C4-2B (cell line): ENCODE measurements around the gene MPC1L.

Experiments used
- H3K27ac ChIP-seq: fragments of 450-650 bp; 2 replicates; pipeline ENCODE4 v1.5.1; 2017
- ZFX ChIP-seq: fragments of 450-650 bp; IDR thresholded peaks from 2 replicates; pipeline ENCODE4 v1.6.1; 2017
- TF ChIP-seq, protein P1 (sequence below): fragments of 450-650 bp; conservative IDR thresholded peaks from 2 replicates; pipeline ENCODE4 v1.5.1; 2017; ENCODE audit warnings: mild to moderate bottlenecking

The MPC1L gene

DNA sequence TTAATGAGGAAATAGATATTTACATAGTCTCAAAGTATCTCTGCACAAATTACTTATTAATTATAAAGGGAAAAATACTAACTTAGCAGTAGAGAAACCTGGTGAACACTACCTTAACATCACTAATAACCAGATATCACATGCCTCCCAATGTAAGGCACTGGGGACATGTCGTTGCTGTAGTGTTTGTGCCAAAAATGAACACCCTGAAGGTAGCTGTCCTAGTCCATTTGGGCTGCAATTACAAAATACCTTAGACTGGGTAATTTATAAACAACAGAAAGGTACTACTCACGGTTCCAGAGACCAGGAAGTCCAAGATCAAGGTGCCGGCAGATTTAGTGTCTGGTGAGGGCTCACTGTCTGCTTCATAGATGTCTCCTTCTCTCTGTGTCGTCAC, 10.7 kb upstream of the MPC1L start:
- TF ChIP-seq, protein P1, sequence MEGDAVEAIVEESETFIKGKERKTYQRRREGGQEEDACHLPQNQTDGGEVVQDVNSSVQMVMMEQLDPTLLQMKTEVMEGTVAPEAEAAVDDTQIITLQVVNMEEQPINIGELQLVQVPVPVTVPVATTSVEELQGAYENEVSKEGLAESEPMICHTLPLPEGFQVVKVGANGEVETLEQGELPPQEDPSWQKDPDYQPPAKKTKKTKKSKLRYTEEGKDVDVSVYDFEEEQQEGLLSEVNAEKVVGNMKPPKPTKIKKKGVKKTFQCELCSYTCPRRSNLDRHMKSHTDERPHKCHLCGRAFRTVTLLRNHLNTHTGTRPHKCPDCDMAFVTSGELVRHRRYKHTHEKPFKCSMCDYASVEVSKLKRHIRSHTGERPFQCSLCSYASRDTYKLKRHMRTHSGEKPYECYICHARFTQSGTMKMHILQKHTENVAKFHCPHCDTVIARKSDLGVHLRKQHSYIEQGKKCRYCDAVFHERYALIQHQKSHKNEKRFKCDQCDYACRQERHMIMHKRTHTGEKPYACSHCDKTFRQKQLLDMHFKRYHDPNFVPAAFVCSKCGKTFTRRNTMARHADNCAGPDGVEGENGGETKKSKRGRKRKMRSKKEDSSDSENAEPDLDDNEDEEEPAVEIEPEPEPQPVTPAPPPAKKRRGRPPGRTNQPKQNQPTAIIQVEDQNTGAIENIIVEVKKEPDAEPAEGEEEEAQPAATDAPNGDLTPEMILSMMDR = no peak
- TF ChIP-seq ZFX = no peak

DNA sequence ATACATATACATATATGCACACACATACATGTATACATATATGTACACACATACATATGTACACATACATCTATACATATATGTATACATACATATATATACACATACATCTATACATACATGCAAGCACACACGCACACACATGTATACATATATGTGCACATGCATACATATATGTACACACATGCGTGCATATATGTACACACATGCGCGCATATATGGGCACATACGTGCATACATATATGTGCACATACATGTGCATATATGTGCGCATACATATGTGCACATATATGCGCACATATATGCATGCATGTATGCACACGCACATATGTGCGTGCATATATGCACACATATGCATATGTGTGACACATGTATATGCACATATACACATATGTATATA, 7.3 kb upstream of the MPC1L start:
- H3K27ac ChIP-seq = no peak overlapping the region
- no peak for TF ChIP-seq ZFX
- TF ChIP-seq, protein P1 = no peak

More for the DNA sequence above, 10.7 kb upstream of the MPC1L start:
- no peak overlapping the region for H3K27ac ChIP-seq

DNA sequence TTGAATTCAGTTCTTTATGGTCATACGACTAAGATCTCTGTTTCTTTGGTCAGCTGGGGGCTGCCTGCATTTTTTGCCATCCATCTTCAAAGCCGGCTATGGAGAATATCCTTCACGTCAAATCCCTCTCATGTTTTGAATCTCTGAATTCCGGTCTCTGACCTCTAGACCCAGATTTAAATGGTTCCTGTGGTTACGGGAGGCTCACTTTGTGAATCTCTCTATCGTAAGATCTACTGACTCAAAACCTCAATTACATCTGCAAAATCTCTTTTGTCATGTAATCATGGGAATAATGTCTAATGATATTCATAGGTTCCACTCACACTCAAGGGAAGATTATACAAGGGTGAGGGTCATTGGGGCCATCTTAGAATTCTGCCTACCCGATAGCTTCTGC, 5.7 kb upstream of the MPC1L start:
- TF ChIP-seq, protein P1 = no peak
- no peak for TF ChIP-seq ZFX
- no peak overlapping the region for H3K27ac ChIP-seq

DNA sequence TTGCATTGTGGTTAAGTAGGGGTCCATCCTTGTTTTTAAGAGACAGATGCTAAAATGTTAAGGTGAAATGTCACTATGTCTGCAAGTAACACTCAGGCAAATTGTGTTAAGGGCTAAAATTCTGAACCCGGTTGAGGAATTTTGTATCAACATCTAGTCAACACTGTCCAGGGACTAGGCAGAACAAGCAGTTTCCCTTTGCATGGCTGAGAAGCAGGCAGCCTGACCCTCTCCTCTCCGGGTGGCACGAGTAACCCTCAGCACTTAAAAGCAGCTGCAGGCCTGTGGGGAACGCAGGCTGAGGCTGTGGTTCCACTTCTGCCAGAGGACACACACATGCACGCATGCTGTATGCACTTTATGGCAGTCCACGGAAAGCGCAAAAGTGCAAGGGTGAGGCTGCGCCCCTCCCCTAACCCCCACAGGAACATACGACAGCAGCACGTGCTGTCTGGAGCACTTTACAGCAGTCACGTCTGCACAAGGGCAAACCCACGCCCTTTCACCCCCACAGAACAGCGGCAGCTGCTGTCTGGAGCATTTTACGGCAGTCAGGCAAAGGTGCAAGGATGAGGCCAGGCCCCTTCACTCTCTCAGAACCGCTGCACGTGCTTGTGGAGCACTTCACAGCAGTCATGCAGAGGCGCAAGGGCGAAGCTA, 619 bp upstream of the MPC1L start:
- TF ChIP-seq ZFX = no peak
- TF ChIP-seq, protein P1 = no peak
- H3K27ac ChIP-seq = no peak overlapping the region

DNA sequence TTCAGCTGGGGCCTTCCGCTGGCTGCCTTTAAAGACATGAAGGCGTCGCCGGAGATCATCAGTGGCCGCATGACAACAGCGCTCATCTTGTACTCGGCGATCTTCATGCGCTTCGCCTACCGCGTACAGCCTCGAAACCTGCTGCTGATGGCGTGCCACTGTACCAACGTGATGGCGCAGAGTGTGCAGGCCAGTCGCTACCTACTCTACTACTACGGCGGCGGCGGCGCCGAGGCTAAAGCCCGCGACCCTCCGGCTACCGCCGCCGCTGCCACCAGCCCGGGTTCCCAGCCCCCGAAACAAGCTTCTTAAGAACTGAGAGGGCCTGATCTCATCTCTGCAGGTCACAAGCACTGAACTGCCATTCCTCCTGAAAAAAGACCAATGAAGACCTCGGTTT, 437 bp downstream of the MPC1L start:
- H3K27ac ChIP-seq = no peak overlapping the region
- TF ChIP-seq ZFX = no peak
- TF ChIP-seq, protein P1 = no peak

DNA sequence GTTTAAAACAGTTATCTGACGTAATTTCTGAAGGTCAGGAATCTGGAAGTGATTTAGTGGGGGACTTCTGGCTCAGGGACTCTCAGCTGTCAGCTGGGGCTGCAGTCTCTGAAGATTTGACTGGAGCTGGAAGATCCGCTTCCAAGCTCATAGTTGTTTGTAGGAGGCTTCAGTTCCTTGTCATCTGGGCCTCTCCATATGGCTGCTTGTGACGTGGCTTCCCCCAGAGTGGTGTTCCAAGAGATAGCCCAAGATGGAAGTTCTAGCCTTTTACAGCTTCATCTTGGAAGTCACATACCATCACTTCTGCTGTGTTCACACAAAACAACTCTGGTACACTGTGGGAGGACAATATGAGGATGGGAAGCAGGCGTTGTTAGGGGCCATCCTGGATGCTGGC, 2.1 kb downstream of the MPC1L start:
- TF ChIP-seq, protein P1 = no peak
- no peak for TF ChIP-seq ZFX
- H3K27ac ChIP-seq = no peak overlapping the region

DNA sequence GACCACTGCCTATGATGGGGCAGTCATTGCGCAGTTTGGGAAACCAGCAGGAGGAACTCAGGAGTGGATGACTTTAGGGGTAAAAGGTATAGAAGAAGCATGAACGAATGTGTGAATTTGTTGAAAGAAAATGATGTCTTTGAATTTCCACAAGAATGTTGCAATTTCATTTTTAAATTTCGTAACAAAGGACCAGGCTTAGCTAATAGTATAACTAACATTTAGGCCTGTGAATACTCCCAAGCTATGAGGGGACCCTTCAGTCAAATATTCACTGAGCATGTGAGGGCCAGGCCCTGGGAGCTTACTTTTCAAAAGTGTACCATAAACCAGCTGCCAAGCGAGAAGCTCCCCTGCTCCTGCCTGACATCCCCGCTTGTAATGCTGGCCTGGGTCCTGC, 5.3 kb downstream of the MPC1L start:
- TF ChIP-seq, protein P1 = no peak
- TF ChIP-seq ZFX = no peak

More for the DNA sequence above, 5.3 kb downstream of the MPC1L start:
- H3K27ac ChIP-seq = no peak overlapping the region
